Measurements from ENCODE around the gene PDGFC. TPM values are rescaled to one million over a fixed set of nuclear protein-coding genes. Genes with fewer than 3 reads are reported as not detected.

PDGFC gene
- total RNA-seq, 1 donor from 2014 or later = 42.5 TPM

GRCh38 chr4:156825074-156825473, 146.5 kb downstream of the PDGFC start:
- no peak overlapping the region for H3K27ac Mint-ChIP-seq
- no peak for TF ChIP-seq CTCF (IDR thresholded peaks at IDR 0.05; ENCODE audit: unreplicated experiment)
- no peaks in the 10 kb centered on the region for H3K36me3 Mint-ChIP-seq (ENCODE audit: insufficient read depth)
- H3K27me3 Mint-ChIP-seq = no peaks in the 10 kb centered on the region
- no peak for DNase-seq (ENCODE audit: low spot score, unreplicated experiment)
- H3K9me3 Mint-ChIP-seq (ENCODE audit: low read depth) = no peaks in the 10 kb centered on the region
- no peaks in the 10 kb centered on the region for H3K4me1 Mint-ChIP-seq (ENCODE audit: low read depth)
- H3K4me3 Mint-ChIP-seq (ENCODE audit: low read depth) = no peak overlapping the region

- no peak overlapping the region for H3K4me3 Mint-ChIP-seq (ENCODE audit: low read depth)
- no peak for DNase-seq (ENCODE audit: low spot score, unreplicated experiment)
- H3K9me3 Mint-ChIP-seq (ENCODE audit: low read depth) = peaks cover 3% of the 10 kb centered on the region
- TF ChIP-seq CTCF (IDR thresholded peaks at IDR 0.05; ENCODE audit: unreplicated experiment) = no peak
- H3K36me3 Mint-ChIP-seq (ENCODE audit: insufficient read depth) = peaks cover 4% of the 10 kb centered on the region
- no peak overlapping the region for H3K27ac Mint-ChIP-seq
- no peaks in the 10 kb centered on the region for H3K27me3 Mint-ChIP-seq
- no peaks in the 10 kb centered on the region for H3K4me1 Mint-ChIP-seq (ENCODE audit: low read depth)
Observed at GRCh38 chr4:156824451-156825060, 147.0 kb downstream of the PDGFC start.

- Mint-ChIP-seq H3K4me1 (ENCODE audit: low read depth) (peaks cover 4% of the 10 kb centered on the region), H3K36me3 (ENCODE audit: insufficient read depth) (peaks cover 9% of the 10 kb centered on the region), H3K4me3 (ENCODE audit: low read depth) (no peak overlapping the region), H3K9me3 (ENCODE audit: low read depth) (peaks cover 3% of the 10 kb centered on the region), H3K27ac (no peak overlapping the region), H3K27me3 (no peaks in the 10 kb centered on the region)
- DNase-seq (ENCODE audit: low spot score, unreplicated experiment) = no peak
- TF ChIP-seq CTCF (IDR thresholded peaks at IDR 0.05; ENCODE audit: unreplicated experiment) = no peak
Observed at GRCh38 chr4:156820931-156821330, 150.7 kb downstream of the PDGFC start.

GRCh38 chr4:156816360-156816755, 155.2 kb downstream of the PDGFC start:
- no peak for DNase-seq (ENCODE audit: low spot score, unreplicated experiment)
- peaks cover 9% of the 10 kb centered on the region for H3K36me3 Mint-ChIP-seq (ENCODE audit: insufficient read depth)
- no peaks in the 10 kb centered on the region for H3K27me3 Mint-ChIP-seq
- peaks cover 3% of the 10 kb centered on the region for H3K9me3 Mint-ChIP-seq (ENCODE audit: low read depth)
- TF ChIP-seq CTCF (IDR thresholded peaks at IDR 0.05; ENCODE audit: unreplicated experiment) = no peak
- H3K27ac Mint-ChIP-seq = no peak overlapping the region
- H3K4me1 Mint-ChIP-seq (ENCODE audit: low read depth) = peaks cover 14% of the 10 kb centered on the region
- no peak overlapping the region for H3K4me3 Mint-ChIP-seq (ENCODE audit: low read depth)

- DNase-seq (ENCODE audit: low spot score, unreplicated experiment) = no peak
- Mint-ChIP-seq H3K27ac (peak overlapping the region; percentile 9), H3K4me1 (ENCODE audit: low read depth) (peaks cover 14% of the 10 kb centered on the region), H3K27me3 (no peaks in the 10 kb centered on the region), H3K36me3 (ENCODE audit: insufficient read depth) (peaks cover 9% of the 10 kb centered on the region), H3K4me3 (ENCODE audit: low read depth) (no peak overlapping the region), H3K9me3 (ENCODE audit: low read depth) (peaks cover 3% of the 10 kb centered on the region)
- no peak for TF ChIP-seq CTCF (IDR thresholded peaks at IDR 0.05; ENCODE audit: unreplicated experiment)
Observed at GRCh38 chr4:156815717-156816359, 155.8 kb downstream of the PDGFC start.
